HS-27A (cell line): ENCODE results near the gene RNF25.

ENCODE experiments used
- DNase-seq: peaks from one replicate; pipeline ENCODE4 v3.0.0-alpha.2; 2012; ENCODE audit warnings: low read depth, missing footprints

Gene RNF25

GRCh38 chr2:218622606-218623365, 49.0 kb downstream of the RNF25 start:
- no peak for DNase-seq

GRCh38 chr2:218621007-218621406, 50.8 kb downstream of the RNF25 start:
- DNase-seq, result no peak

GRCh38 chr2:218618102-218618860, 53.5 kb downstream of the RNF25 start:
- DNase-seq, result no peak

GRCh38 chr2:218615868-218616315, 55.9 kb downstream of the RNF25 start:
- no peak for DNase-seq
